ENCODE measurements around the gene PRSS3. TPM values are rescaled to one million over a fixed set of nuclear protein-coding genes. Genes with fewer than 3 reads are reported as not detected.
A peak's percentile ranks its signal among the peaks of the same experiment; 100 is the strongest.

The PRSS3 gene
- total RNA-seq, 1 donor from 2014 or later = not detected

- H3K9me3 ChIP-seq (replicated peaks) = peaks cover 4% of the 10 kb centered on the region
- no peak overlapping the region for H3K4me3 ChIP-seq
- no peaks in the 10 kb centered on the region for H3K27me3 ChIP-seq (ENCODE audit: low read depth)
- no peak for TF ChIP-seq CTCF (IDR thresholded peaks at IDR 0.05; ENCODE audit: borderline replicate concordance)
- no peaks in the 10 kb centered on the region for H3K36me3 ChIP-seq
- no peak overlapping the region for H3K27ac ChIP-seq (replicated peaks)
- no peaks in the 10 kb centered on the region for H3K4me1 ChIP-seq
- DNase-seq = no peak
- intact Hi-C loops (cut with micrococcal nuclease) = no loop called here
Measured at GRCh38 chr9:33776578-33776977, 18.8 kb upstream of the PRSS3 start.

- H3K36me3 ChIP-seq = no peaks in the 10 kb centered on the region
- TF ChIP-seq CTCF (IDR thresholded peaks at IDR 0.05; ENCODE audit: borderline replicate concordance) = peak; percentile 78
- DNase-seq = no peak
- peaks cover 4% of the 10 kb centered on the region for H3K9me3 ChIP-seq (replicated peaks)
- H3K27ac ChIP-seq (replicated peaks) = no peak overlapping the region
- intact Hi-C loops (cut with micrococcal nuclease) = no loop called here
- H3K4me3 ChIP-seq = no peak overlapping the region
- no peaks in the 10 kb centered on the region for H3K27me3 ChIP-seq (ENCODE audit: low read depth)
- no peaks in the 10 kb centered on the region for H3K4me1 ChIP-seq
Measured at GRCh38 chr9:33778700-33779351, 16.5 kb upstream of the PRSS3 start.

GRCh38 chr9:33780276-33780675 is 15.1 kb upstream of the PRSS3 start:
- H3K27ac ChIP-seq (replicated peaks) = no peak overlapping the region
- DNase-seq = no peak
- no peaks in the 10 kb centered on the region for H3K27me3 ChIP-seq (ENCODE audit: low read depth)
- H3K36me3 ChIP-seq = no peaks in the 10 kb centered on the region
- intact Hi-C loops (cut with micrococcal nuclease) = no loop called here
- TF ChIP-seq CTCF (IDR thresholded peaks at IDR 0.05; ENCODE audit: borderline replicate concordance) = no peak
- H3K4me1 ChIP-seq = no peaks in the 10 kb centered on the region
- no peak overlapping the region for H3K4me3 ChIP-seq
- peaks cover 4% of the 10 kb centered on the region for H3K9me3 ChIP-seq (replicated peaks)

- H3K27ac ChIP-seq (replicated peaks) = no peak overlapping the region
- H3K4me3 ChIP-seq = no peak overlapping the region
- no peak for DNase-seq
- H3K36me3 ChIP-seq = no peaks in the 10 kb centered on the region
- TF ChIP-seq CTCF (IDR thresholded peaks at IDR 0.05; ENCODE audit: borderline replicate concordance) = no peak
- H3K4me1 ChIP-seq = no peaks in the 10 kb centered on the region
- H3K27me3 ChIP-seq (ENCODE audit: low read depth) = no peaks in the 10 kb centered on the region
- H3K9me3 ChIP-seq (replicated peaks) = no peaks in the 10 kb centered on the region
- intact Hi-C loops (cut with micrococcal nuclease) = no loop called here
Measured at GRCh38 chr9:33781736-33782135, 13.6 kb upstream of the PRSS3 start.

GRCh38 chr9:33782395-33783152 is 12.8 kb upstream of the PRSS3 start:
- Histone ChIP-seq H3K4me1 (peaks cover 2% of the 10 kb centered on the region), H3K36me3 (no peaks in the 10 kb centered on the region), H3K4me3 (no peak overlapping the region), H3K27me3 (ENCODE audit: low read depth) (no peaks in the 10 kb centered on the region), H3K27ac (replicated peaks) (no peak overlapping the region), H3K9me3 (replicated peaks) (no peaks in the 10 kb centered on the region)
- intact Hi-C loops (cut with micrococcal nuclease) = no loop called here
- DNase-seq = no peak
- no peak for TF ChIP-seq CTCF (IDR thresholded peaks at IDR 0.05; ENCODE audit: borderline replicate concordance)
